Calu3 (cell line): ENCODE measurements around the gene DLGAP4. TPM values are rescaled to one million over a fixed set of nuclear protein-coding genes. Genes with fewer than 3 reads are reported as not detected.

Experiments
- BruUV-seq: library from RNA; stranded (reverse); fragments of 400-500 nt; replicated peaks from 2 replicates; lab custom pipeline; 2021; lab: Mats Ljungman, UMichigan
- CTCF ChIA-PET: fragments of 300-600 bp; sonication (Branson Sonifier 250); formaldehyde crosslinking; loops from one replicate; lab custom pipeline; 2022; ENCODE audit warnings: antibody characterized with exemption; lab: Charles Lee
- DNase-seq: peaks from one replicate; pipeline ENCODE4 v3.0.0; 2022
- H3K27ac Mint-ChIP-seq: one replicate; pipeline ENCODE4 v1.8.0; 2022; ENCODE audit warnings: mixed read lengths; ENCODE audit not compliant: unreplicated experiment
- H3K27me3 Mint-ChIP-seq: one replicate; pipeline ENCODE4 v1.8.0; 2022; ENCODE audit warnings: mixed read lengths; ENCODE audit not compliant: unreplicated experiment
- H3K36me3 Mint-ChIP-seq: one replicate; pipeline ENCODE4 v1.8.0; 2022; ENCODE audit warnings: mild to moderate bottlenecking, moderate library complexity, mixed read lengths; ENCODE audit not compliant: insufficient read depth, unreplicated experiment
- H3K4me1 Mint-ChIP-seq: one replicate; pipeline ENCODE4 v1.8.0; 2022; ENCODE audit warnings: mild to moderate bottlenecking, low read depth, mixed read lengths; ENCODE audit not compliant: unreplicated experiment
- H3K4me3 Mint-ChIP-seq: one replicate; pipeline ENCODE4 v1.8.0; 2022; ENCODE audit warnings: mild to moderate bottlenecking, low read depth, moderate library complexity, mixed read lengths; ENCODE audit not compliant: unreplicated experiment
- H3K9me3 Mint-ChIP-seq: one replicate; pipeline ENCODE4 v1.8.0; 2022; ENCODE audit warnings: low read depth, mixed read lengths; ENCODE audit not compliant: unreplicated experiment
- intact Hi-C: fragments of 100-400 bp; cut with micrococcal nuclease; formaldehyde crosslinking; loops from one replicate; pipeline ENCODE4 v1.10.0; 2022; ENCODE audit not compliant: unreplicated experiment
- total RNA-seq: library from RNA; stranded (reverse); gene quantifications from 2 replicates; pipeline ENCODE4 v1.2.3, GENCODE V29; 2022
- TF ChIP-seq, protein P1 (sequence below): fragments of 200-600 bp; IDR thresholded peaks from one replicate; pipeline ENCODE4 v1.8.0; 2022; ENCODE audit warnings: antibody characterized with exemption; ENCODE audit not compliant: unreplicated experiment

DLGAP4 gene
- total RNA-seq, 1 experiment from 2014 or later: 66.4 TPM

DNA sequence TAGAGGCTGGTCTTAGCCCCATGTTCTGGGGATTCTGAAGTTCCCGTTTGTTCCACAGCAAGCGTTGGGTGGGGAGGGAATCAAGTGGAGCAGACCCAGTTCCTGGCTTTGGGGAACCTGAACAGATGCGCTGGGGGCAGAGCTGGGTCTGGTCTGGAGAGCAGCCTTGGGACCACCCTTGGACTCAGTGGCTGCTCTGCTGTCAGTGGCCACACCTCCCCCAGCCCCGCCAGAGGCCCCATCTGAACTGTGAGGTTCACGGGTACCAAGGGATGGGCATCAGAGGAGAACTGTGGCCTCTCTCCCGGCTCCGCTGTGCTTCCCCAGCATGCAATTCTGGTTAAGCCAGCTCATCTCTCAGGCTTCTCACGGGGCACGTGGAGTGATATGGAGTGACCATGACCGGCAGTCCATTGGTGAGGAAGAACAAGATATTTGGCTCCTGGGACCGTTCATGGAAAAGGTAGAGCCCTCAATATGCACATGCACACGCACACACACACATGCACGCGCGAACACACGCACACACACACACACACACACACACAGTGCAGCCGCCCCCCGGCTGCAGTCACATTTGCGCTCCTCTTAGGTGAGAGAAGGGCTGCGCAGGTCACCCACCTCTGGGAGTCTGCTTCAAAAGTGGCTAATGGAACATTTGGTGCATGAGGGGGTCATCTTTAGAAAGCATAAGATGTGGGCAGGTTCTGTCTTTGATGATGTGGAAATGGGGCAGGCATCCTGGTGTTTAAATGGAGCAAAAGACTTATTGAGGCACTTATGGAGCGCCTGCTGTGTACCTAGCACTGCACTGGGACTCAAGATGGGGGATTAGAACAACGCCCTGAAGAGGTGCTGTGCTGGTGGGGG, 6.0 kb downstream of the DLGAP4 start:
- TF ChIP-seq, protein P1, sequence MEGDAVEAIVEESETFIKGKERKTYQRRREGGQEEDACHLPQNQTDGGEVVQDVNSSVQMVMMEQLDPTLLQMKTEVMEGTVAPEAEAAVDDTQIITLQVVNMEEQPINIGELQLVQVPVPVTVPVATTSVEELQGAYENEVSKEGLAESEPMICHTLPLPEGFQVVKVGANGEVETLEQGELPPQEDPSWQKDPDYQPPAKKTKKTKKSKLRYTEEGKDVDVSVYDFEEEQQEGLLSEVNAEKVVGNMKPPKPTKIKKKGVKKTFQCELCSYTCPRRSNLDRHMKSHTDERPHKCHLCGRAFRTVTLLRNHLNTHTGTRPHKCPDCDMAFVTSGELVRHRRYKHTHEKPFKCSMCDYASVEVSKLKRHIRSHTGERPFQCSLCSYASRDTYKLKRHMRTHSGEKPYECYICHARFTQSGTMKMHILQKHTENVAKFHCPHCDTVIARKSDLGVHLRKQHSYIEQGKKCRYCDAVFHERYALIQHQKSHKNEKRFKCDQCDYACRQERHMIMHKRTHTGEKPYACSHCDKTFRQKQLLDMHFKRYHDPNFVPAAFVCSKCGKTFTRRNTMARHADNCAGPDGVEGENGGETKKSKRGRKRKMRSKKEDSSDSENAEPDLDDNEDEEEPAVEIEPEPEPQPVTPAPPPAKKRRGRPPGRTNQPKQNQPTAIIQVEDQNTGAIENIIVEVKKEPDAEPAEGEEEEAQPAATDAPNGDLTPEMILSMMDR: no peak
- no peak for DNase-seq
- Mint-ChIP-seq H3K27ac (no peak overlapping the region), H3K4me3 (no peak overlapping the region), H3K36me3 (no peaks in the 10 kb centered on the region), H3K9me3 (no peaks in the 10 kb centered on the region), H3K27me3 (peaks cover 100% of the 10 kb centered on the region), H3K4me1 (peaks cover 11% of the 10 kb centered on the region)
- CTCF ChIA-PET: interaction anchor here (0.9 kb wide), 1 partner anchor 11 kb away, joined by 3 read pairs; no protein-coding TSS in a partner anchor
- intact Hi-C loops: loop anchor here (10.0 kb wide), 1 partner anchor 63 kb away; no protein-coding TSS in a partner anchor
- no TSS peak for BruUV-seq

DNA sequence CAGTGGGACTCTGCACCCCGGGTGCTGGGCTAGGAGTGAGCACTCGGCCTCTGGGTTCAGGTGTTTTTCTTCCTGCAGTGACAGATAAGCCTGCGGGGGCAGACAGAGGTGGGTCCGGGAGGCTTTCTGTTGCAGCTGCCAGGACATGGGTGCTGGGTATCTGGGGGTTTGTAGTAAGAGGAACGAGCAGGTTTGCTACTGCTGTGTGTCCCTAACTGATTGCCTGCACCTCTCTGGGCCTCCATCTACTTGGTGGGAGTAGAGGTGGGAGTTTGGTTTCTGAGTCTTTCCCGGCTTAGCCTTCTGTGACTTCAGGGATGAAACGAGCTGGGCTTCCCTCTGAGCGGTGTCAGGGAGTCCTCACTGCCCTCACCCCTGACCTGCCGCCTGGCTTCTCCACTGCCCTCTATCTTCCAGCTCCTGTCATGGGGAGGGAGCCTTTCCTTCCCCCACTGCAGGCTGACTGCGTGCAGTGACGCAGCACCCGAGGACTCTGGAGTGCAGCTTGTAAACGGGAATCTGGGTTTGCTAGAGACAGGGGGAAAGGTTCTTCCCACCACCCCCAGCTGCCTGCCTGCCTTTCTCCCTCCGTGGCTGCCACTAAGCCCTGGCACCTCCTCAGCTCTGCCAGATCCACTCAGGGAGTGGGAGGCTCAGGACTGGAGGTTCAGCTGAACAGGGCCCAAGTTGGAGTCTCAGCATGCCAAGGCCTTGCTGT, 6.7 kb downstream of the DLGAP4 start:
- intact Hi-C loops: loop anchor here (10.0 kb wide), 1 partner anchor 62 kb away; no protein-coding TSS in a partner anchor
- no peaks in the 10 kb centered on the region for H3K36me3 Mint-ChIP-seq
- H3K4me1 Mint-ChIP-seq: peaks cover 11% of the 10 kb centered on the region
- H3K27me3 Mint-ChIP-seq: peaks cover 100% of the 10 kb centered on the region
- no peak overlapping the region for H3K27ac Mint-ChIP-seq
- no peaks in the 10 kb centered on the region for H3K9me3 Mint-ChIP-seq
- no peak for DNase-seq
- BruUV-seq: no TSS peak
- TF ChIP-seq, protein P1: no peak
- H3K4me3 Mint-ChIP-seq: no peak overlapping the region
- CTCF ChIA-PET: interaction anchor here (0.9 to 1.1 kb wide), 2 partner anchors 11 to 15 kb away, joined by 3 read pairs; no protein-coding TSS in a partner anchor

DNA sequence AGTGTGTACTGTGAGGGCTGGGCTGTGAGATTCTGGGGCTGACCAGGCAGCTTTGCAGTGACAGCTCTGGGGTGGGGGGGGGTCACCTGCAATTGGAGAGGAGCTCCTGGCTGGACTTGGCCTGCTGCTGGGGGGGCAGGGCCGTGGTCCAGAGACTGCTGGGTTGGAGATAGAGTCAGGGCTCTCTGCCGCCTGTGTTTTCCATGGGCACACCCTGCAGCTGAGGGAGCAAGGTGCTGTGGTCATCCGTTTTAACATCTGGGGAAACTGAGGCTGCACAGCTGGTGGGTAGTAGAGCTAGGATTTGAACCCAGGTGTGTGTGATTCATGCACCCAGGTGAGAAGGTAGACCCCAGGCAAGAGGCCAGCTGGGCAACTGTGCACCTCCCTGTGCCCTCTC, 7.3 kb downstream of the DLGAP4 start:
- DNase-seq: no peak

DNA sequence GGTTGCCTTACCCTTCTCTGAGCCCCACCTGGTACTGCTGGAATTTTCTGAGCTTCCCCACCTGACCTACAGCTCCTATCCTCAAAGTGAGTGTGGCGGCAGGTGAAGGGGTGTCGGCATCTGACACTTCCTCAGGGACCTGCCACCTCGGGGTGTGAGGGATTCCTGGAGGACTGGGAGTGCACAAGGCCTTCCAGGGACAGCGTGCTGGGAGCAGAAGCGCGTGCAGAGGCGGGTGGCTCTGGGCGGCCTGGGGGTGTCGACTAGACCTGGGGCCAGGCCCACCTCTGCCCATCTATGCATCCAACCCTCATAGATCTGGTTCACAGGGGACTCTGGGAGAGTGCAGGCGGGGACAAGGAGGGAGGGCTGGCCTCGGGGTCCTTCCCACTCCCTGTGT, 7.8 kb downstream of the DLGAP4 start:
- TF ChIP-seq, protein P1: no peak
- Mint-ChIP-seq H3K4me1 (peaks cover 11% of the 10 kb centered on the region), H3K27me3 (peaks cover 93% of the 10 kb centered on the region), H3K4me3 (no peak overlapping the region), H3K9me3 (no peaks in the 10 kb centered on the region), H3K36me3 (no peaks in the 10 kb centered on the region), H3K27ac (no peak overlapping the region)
- DNase-seq: no peak
- BruUV-seq: no TSS peak
- intact Hi-C loops: loop anchor here (10.0 kb wide), 1 partner anchor 61 kb away; no protein-coding TSS in a partner anchor
- CTCF ChIA-PET: interaction anchor here (0.6 to 1.1 kb wide), 2 partner anchors 16 to 84 kb away, joined by 3 to 4 read pairs; no protein-coding TSS in a partner anchor

More for the DNA sequence above, 7.3 kb downstream of the DLGAP4 start:
- no TSS peak for BruUV-seq
- Mint-ChIP-seq H3K27me3 (peaks cover 97% of the 10 kb centered on the region), H3K27ac (no peak overlapping the region), H3K4me3 (no peak overlapping the region), H3K4me1 (peaks cover 11% of the 10 kb centered on the region), H3K9me3 (no peaks in the 10 kb centered on the region), H3K36me3 (no peaks in the 10 kb centered on the region)
- intact Hi-C loops: loop anchor here (10.0 kb wide), 1 partner anchor 61 kb away; no protein-coding TSS in a partner anchor
- TF ChIP-seq, protein P1: no peak
- CTCF ChIA-PET: interaction anchor here (0.6 to 1.1 kb wide), 3 partner anchors 12 to 84 kb away, joined by 3 to 4 read pairs (median 3); no protein-coding TSS in a partner anchor
